Lung microvascular endothelial cell (primary cell): ENCODE measurements around the gene BCKDHB. TPM values are rescaled to one million over a fixed set of nuclear protein-coding genes. Genes with fewer than 3 reads are reported as not detected.
A peak's percentile ranks its signal among the peaks of the same experiment; 100 is the strongest.
"Not testable (repeated sequence)": the region's sequence is repeated elsewhere in the genome, so short reads cannot be mapped to it uniquely, and the experiment has no call there.

ENCODE experiments used
- DNase-seq, 2 donors: peaks; one replicate each; pipeline versions ENCODE4 v3.0.0 to v3.0.0-alpha.2; 2010; ENCODE audit warnings: low read depth in 2 of 2
- total RNA-seq: library from RNA; depleted of rRNA; stranded (reverse); fragments of >200 nt; gene quantifications from 2 replicates; pipeline ENCODE4 v1.2.1, GENCODE V29; 2014

BCKDHB gene
- 6.5 TPM in 2 replicates for total RNA-seq

GRCh38 chr6:80106418-80107235 lies at the start of gene BCKDHB:
Gene BCKDHB (plus strand): TSS chr6:80106671. CDS start chr6:80106694, 23 bp downstream.
- DNase-seq = peak; percentile 98

GRCh38 chr6:80060774-80061173 lies 45.7 kb upstream of the BCKDHB start:
- no peak for DNase-seq

- DNase-seq = not testable (repeated sequence)
Observed at GRCh38 chr6:80068146-80068545, 38.3 kb upstream of the BCKDHB start.

GRCh38 chr6:80070431-80070830 lies 36.0 kb upstream of the BCKDHB start:
- DNase-seq = not testable (repeated sequence)

- no peak for DNase-seq
Observed at GRCh38 chr6:80077067-80077466, 29.4 kb upstream of the BCKDHB start.

- DNase-seq = no peak
Observed at GRCh38 chr6:80088637-80089036, 17.8 kb upstream of the BCKDHB start.

- no peak for DNase-seq
Observed at GRCh38 chr6:80091506-80091905, 15.0 kb upstream of the BCKDHB start.

GRCh38 chr6:80094017-80094416 lies 12.5 kb upstream of the BCKDHB start:
- peak; percentile 27 to 44 for DNase-seq

- no peak for DNase-seq
Observed at GRCh38 chr6:80095600-80095999, 10.9 kb upstream of the BCKDHB start.

- no peak for DNase-seq
Observed at GRCh38 chr6:80098392-80098791, 8.1 kb upstream of the BCKDHB start.

- no peak for DNase-seq
Observed at GRCh38 chr6:80104520-80104919, 2.0 kb upstream of the BCKDHB start.

GRCh38 chr6:80105972-80106417 lies 476 bp upstream of the BCKDHB start:
- DNase-seq = no peak

- DNase-seq = not testable (repeated sequence)
Observed at GRCh38 chr6:80122576-80122975, 16.1 kb downstream of the BCKDHB start.

GRCh38 chr6:80126657-80127345 lies 20.3 kb downstream of the BCKDHB start:
- no peak for DNase-seq

GRCh38 chr6:80129485-80129884 lies 23.0 kb downstream of the BCKDHB start:
- DNase-seq = no peak

GRCh38 chr6:80133020-80133419 lies 26.5 kb downstream of the BCKDHB start:
- DNase-seq = peak; percentile 79 to 88

- DNase-seq = no peak
Observed at GRCh38 chr6:80134065-80134464, 27.6 kb downstream of the BCKDHB start.

GRCh38 chr6:80142586-80142985 lies 36.1 kb downstream of the BCKDHB start:
- no peak for DNase-seq

- DNase-seq = peak; percentile 77 to 86
Observed at GRCh38 chr6:80143419-80143937, 37.0 kb downstream of the BCKDHB start.

- peak in 1 of 2 donors; percentile 74 for DNase-seq
Observed at GRCh38 chr6:80144753-80145315, 38.4 kb downstream of the BCKDHB start.

- DNase-seq = peak in 1 of 2 donors; percentile 74
Observed at GRCh38 chr6:80145509-80145908, 39.0 kb downstream of the BCKDHB start.

- no peak for DNase-seq
Observed at GRCh38 chr6:80145921-80146320, 39.5 kb downstream of the BCKDHB start.
